Measurements from ENCODE around the gene LOXHD1.

GRCh38 chr18:46622999-46623398 is 34.0 kb downstream of the LOXHD1 start:
- TF ChIP-seq CTCF (IDR thresholded peaks at IDR 0.05; ENCODE audit: insufficient read depth, low read length): peak; percentile 4
- no peak for TF ChIP-seq POLR2AphosphoS5 (IDR thresholded peaks at IDR 0.05; ENCODE audit: low read depth)
- TF ChIP-seq, protein P1, sequence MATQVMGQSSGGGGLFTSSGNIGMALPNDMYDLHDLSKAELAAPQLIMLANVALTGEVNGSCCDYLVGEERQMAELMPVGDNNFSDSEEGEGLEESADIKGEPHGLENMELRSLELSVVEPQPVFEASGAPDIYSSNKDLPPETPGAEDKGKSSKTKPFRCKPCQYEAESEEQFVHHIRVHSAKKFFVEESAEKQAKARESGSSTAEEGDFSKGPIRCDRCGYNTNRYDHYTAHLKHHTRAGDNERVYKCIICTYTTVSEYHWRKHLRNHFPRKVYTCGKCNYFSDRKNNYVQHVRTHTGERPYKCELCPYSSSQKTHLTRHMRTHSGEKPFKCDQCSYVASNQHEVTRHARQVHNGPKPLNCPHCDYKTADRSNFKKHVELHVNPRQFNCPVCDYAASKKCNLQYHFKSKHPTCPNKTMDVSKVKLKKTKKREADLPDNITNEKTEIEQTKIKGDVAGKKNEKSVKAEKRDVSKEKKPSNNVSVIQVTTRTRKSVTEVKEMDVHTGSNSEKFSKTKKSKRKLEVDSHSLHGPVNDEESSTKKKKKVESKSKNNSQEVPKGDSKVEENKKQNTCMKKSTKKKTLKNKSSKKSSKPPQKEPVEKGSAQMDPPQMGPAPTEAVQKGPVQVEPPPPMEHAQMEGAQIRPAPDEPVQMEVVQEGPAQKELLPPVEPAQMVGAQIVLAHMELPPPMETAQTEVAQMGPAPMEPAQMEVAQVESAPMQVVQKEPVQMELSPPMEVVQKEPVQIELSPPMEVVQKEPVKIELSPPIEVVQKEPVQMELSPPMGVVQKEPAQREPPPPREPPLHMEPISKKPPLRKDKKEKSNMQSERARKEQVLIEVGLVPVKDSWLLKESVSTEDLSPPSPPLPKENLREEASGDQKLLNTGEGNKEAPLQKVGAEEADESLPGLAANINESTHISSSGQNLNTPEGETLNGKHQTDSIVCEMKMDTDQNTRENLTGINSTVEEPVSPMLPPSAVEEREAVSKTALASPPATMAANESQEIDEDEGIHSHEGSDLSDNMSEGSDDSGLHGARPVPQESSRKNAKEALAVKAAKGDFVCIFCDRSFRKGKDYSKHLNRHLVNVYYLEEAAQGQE (IDR thresholded peaks at IDR 0.05; ENCODE audit: insufficient replicate concordance, low read depth): no peak
